Astrocyte (in vitro differentiated cells and primary cell): ENCODE results near the gene TRIM56. TPM values are rescaled to one million over a fixed set of nuclear protein-coding genes. Genes with fewer than 3 reads are reported as not detected.
A peak's percentile ranks its signal among the peaks of the same experiment; 100 is the strongest.
"Not testable (repeated sequence)": the region's sequence is repeated elsewhere in the genome, so short reads cannot be mapped to it uniquely, and the experiment has no call there.

Experiments used
- DNase-seq: peaks from one replicate; pipeline ENCODE4 v3.0.0-alpha.2; 2010; ENCODE audit warnings: low read depth
- FAIRE-seq: peaks from 2 replicates; lab custom pipeline; 2011; peaks lifted over from hg19 to GRCh38; lab: Jason Lieb, UNC
- H2AFZ ChIP-seq: 2 replicates; pipeline ENCODE4 v1.6.0; 2012; ENCODE audit warnings: low read depth, low read length, inconsistent platforms
- H3K27ac ChIP-seq: 2 replicates; pipeline ENCODE4 v1.5.1; 2011; ENCODE audit warnings: low read depth, low read length, inconsistent platforms
- H3K27me3 ChIP-seq: 2 replicates; pipeline ENCODE4 v1.6.0; 2011; ENCODE audit warnings: low read length, inconsistent platforms; ENCODE audit not compliant: insufficient read depth
- H3K36me3 ChIP-seq: 2 replicates; pipeline ENCODE4 v1.5.1; 2011; ENCODE audit warnings: low read length, inconsistent platforms; ENCODE audit not compliant: insufficient read depth
- H3K4me1 ChIP-seq: 2 replicates; pipeline ENCODE4 v1.5.1; 2011; ENCODE audit warnings: low read length, inconsistent platforms; ENCODE audit not compliant: insufficient read depth
- H3K4me2 ChIP-seq: 2 replicates; pipeline ENCODE4 v1.6.0; 2012; ENCODE audit warnings: low read length, inconsistent platforms
- H3K4me3 ChIP-seq: 2 replicates; pipeline ENCODE4 v1.5.1; 2011; ENCODE audit warnings: low read depth, mild to moderate bottlenecking, low read length, inconsistent platforms; ENCODE audit not compliant: insufficient read depth
- H3K79me2 ChIP-seq: 2 replicates; pipeline ENCODE4 v1.6.0; 2012; ENCODE audit warnings: mild to moderate bottlenecking, low read length, inconsistent platforms; ENCODE audit not compliant: insufficient read depth
- H3K9ac ChIP-seq: 2 replicates; pipeline ENCODE4 v1.6.0; 2012; ENCODE audit warnings: mild to moderate bottlenecking, low read length, inconsistent platforms
- H3K9me3 ChIP-seq: 2 replicates; pipeline ENCODE4 v1.5.1; 2012; ENCODE audit warnings: low read depth, mild to moderate bottlenecking, low read length, inconsistent platforms; ENCODE audit not compliant: insufficient read depth
- H4K20me1 ChIP-seq: 2 replicates; pipeline ENCODE4 v1.6.0; 2012; ENCODE audit warnings: low read length, inconsistent platforms; ENCODE audit not compliant: insufficient read depth
- H3K27ac Mint-ChIP-seq: one replicate; pipeline ENCODE4 v1.8.0; 2021; ENCODE audit warnings: mild to moderate bottlenecking, mixed read lengths; ENCODE audit not compliant: unreplicated experiment
- H3K27me3 Mint-ChIP-seq: one replicate; pipeline ENCODE4 v1.8.0; 2021; ENCODE audit warnings: low read depth, mixed read lengths; ENCODE audit not compliant: unreplicated experiment
- H3K36me3 Mint-ChIP-seq: one replicate; pipeline ENCODE4 v1.8.0; 2021; ENCODE audit warnings: low read depth, mixed read lengths; ENCODE audit not compliant: unreplicated experiment
- H3K4me1 Mint-ChIP-seq: one replicate; pipeline ENCODE4 v1.8.0; 2021; ENCODE audit warnings: low read depth, mixed read lengths; ENCODE audit not compliant: unreplicated experiment
- H3K4me3 Mint-ChIP-seq: one replicate; pipeline ENCODE4 v1.8.0; 2021; ENCODE audit warnings: mild to moderate bottlenecking, moderate library complexity, mixed read lengths; ENCODE audit not compliant: unreplicated experiment
- H3K9me3 Mint-ChIP-seq: one replicate; pipeline ENCODE4 v1.8.0; 2021; ENCODE audit warnings: mild to moderate bottlenecking, mixed read lengths; ENCODE audit not compliant: unreplicated experiment
- CTCF ChIP-seq: IDR thresholded peaks from 2 replicates; pipeline ENCODE4 v1.5.1; 2011; ENCODE audit warnings: low read depth, mild to moderate bottlenecking, inconsistent platforms, low read length, moderate library complexity; ENCODE audit not compliant: insufficient read depth
- EZH2 ChIP-seq: IDR thresholded peaks from 2 replicates; pipeline ENCODE4 v1.6.1; 2012; ENCODE audit warnings: mild to moderate bottlenecking, low read length, inconsistent platforms; ENCODE audit not compliant: insufficient read depth
- total RNA-seq: library from RNA; stranded (reverse); gene quantifications from 2 replicates; pipeline ENCODE4 v1.2.1, GENCODE V29; 2021

TRIM56 gene
- total RNA-seq, 1 donor from 2014 or later, result 24.2 TPM

- H3K27me3 Mint-ChIP-seq, result no peaks in the 10 kb centered on the region
- peak overlapping the region; percentile 99 for H3K27ac ChIP-seq
- peaks cover 4% of the 10 kb centered on the region for H3K9me3 Mint-ChIP-seq
Observed at GRCh38 chr7:101120315-101120714, 35.0 kb downstream of the TRIM56 start.

GRCh38 chr7:101121631-101121990 lies 36.3 kb downstream of the TRIM56 start:
- not testable (repeated sequence) for H3K36me3 Mint-ChIP-seq, H3K9me3 ChIP-seq, H3K27me3 Mint-ChIP-seq, H4K20me1 ChIP-seq, H2AFZ ChIP-seq, DNase-seq, H3K36me3 ChIP-seq, H3K4me3 Mint-ChIP-seq, H3K27me3 ChIP-seq, FAIRE-seq, H3K4me3 ChIP-seq, H3K9me3 Mint-ChIP-seq
- Histone ChIP-seq H3K4me1 (peaks cover 82% of the 10 kb centered on the region), H3K4me2 (peak overlapping the region; percentile 86), H3K9ac (peak overlapping the region; percentile 55), H3K27ac (peak overlapping the region; percentile 89), H3K79me2 (peaks cover 14% of the 10 kb centered on the region)
- peak overlapping the region; percentile 100 for H3K27ac Mint-ChIP-seq
- peaks cover 49% of the 10 kb centered on the region for H3K4me1 Mint-ChIP-seq

More at GRCh38 chr7:101120315-101120714, 35.0 kb downstream of the TRIM56 start:
- Histone ChIP-seq H4K20me1 (no peaks in the 10 kb centered on the region), H2AFZ (no peak overlapping the region), H3K9me3 (no peaks in the 10 kb centered on the region), H3K79me2 (peaks cover 8% of the 10 kb centered on the region), H3K36me3 (no peaks in the 10 kb centered on the region), H3K4me2 (peak overlapping the region; percentile 58), H3K4me1 (peaks cover 69% of the 10 kb centered on the region), H3K9ac (peak overlapping the region; percentile 69), H3K4me3 (no peak overlapping the region), H3K27me3 (no peaks in the 10 kb centered on the region)
- FAIRE-seq, result no peak
- Mint-ChIP-seq H3K4me3 (no peak overlapping the region), H3K27ac (no peak overlapping the region), H3K36me3 (peaks cover 1% of the 10 kb centered on the region), H3K4me1 (peaks cover 47% of the 10 kb centered on the region)
- TF ChIP-seq CTCF, result no peak
- no peak for TF ChIP-seq EZH2
- no peak for DNase-seq

GRCh38 chr7:101121991-101122932 lies 37.0 kb downstream of the TRIM56 start:
- DNase-seq (peak; percentile 99), FAIRE-seq (peak; percentile 9)
- H3K9ac ChIP-seq, result peak overlapping the region; percentile 86
- H3K79me2 ChIP-seq, result peaks cover 19% of the 10 kb centered on the region
- no peaks in the 10 kb centered on the region for H3K9me3 ChIP-seq
- TF ChIP-seq EZH2 (no peak), CTCF (no peak)
- Mint-ChIP-seq H3K4me3 (peak overlapping the region; percentile 66), H3K36me3 (peaks cover 1% of the 10 kb centered on the region), H3K27me3 (no peaks in the 10 kb centered on the region), H3K4me1 (peaks cover 47% of the 10 kb centered on the region), H3K27ac (peak overlapping the region; percentile 100), H3K9me3 (peaks cover 4% of the 10 kb centered on the region)
- H3K27me3 ChIP-seq, result no peaks in the 10 kb centered on the region
- peak overlapping the region; percentile 24 for H3K4me3 ChIP-seq
- H3K4me2 ChIP-seq, result peak overlapping the region; percentile 86
- peaks cover 2% of the 10 kb centered on the region for H4K20me1 ChIP-seq
- H3K36me3 ChIP-seq, result no peaks in the 10 kb centered on the region
- H3K27ac ChIP-seq, result peak overlapping the region; percentile 89
- peaks cover 79% of the 10 kb centered on the region for H3K4me1 ChIP-seq
- no peak overlapping the region for H2AFZ ChIP-seq
